Activated naive CD4-positive, alpha-beta T cell treated with anti-CD3 and anti-CD28 coated beads, Interleukin-2, amount 50 U/mL, for 16 hours (primary cell): ENCODE data around the gene CMIP.

Experiments
- DNase-seq: peaks from one replicate; pipeline ENCODE4 v3.0.0-alpha.2; 2020

The CMIP gene

GRCh38 chr16:81539759-81540472, 95.3 kb downstream of the CMIP start:
- DNase-seq: no peak

- DNase-seq: no peak
Observed at GRCh38 chr16:81541314-81541713, 96.7 kb downstream of the CMIP start.

- DNase-seq: no peak
Observed at GRCh38 chr16:81542609-81543570, 98.3 kb downstream of the CMIP start.

- DNase-seq: no peak
Observed at GRCh38 chr16:81543571-81543970, 99.0 kb downstream of the CMIP start.

DNA sequence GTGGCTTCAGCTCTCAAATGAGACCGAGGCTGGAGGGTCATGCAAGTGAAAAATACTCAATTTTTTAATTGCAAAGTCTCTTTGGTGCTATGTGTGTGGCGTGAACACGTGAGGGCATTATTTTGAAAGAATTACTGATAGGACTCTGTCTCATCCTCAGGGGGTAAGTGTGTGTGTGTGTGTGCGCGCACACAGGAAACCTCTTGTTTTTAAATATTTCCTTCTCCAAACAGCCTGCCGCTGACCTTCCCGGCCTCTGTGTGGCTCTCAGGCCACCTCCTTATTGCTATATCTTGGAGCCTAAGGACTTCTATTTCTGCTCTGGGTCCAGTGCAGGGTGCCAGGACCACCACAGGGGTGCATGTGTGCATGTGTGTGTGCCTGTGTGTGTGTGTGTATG, 99.7 kb downstream of the CMIP start:
- no peak for DNase-seq

DNA sequence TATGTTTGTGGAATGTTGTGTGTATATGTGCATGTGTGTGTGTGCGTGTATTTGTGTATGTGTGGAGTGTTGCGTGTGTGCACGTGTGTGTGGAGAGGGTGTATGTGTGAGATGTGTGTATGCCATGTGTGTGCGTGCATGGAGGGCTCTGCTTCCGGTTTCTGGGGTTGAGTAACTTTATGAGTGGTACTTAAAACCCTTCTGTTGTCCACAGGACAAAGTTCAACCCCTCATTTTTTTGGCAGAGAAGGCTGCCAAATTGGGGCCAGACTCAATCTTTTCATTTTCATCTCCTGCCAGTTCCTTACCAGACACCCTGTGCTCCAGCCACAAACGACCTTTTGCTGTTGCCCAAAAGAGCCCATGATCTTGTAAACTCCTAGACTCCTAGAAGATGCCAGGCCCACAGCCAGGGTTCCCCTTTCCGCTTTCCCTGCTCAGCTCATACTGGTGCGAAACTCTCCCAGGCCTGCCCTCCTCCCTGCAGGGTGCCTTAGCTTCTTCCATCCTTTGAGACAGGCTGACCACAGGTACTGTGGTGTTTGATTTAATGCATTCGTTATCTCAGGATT, 100.2 kb downstream of the CMIP start:
- DNase-seq: no peak

- no peak for DNase-seq
Observed at GRCh38 chr16:81545470-81546250, 101.1 kb downstream of the CMIP start.

DNA sequence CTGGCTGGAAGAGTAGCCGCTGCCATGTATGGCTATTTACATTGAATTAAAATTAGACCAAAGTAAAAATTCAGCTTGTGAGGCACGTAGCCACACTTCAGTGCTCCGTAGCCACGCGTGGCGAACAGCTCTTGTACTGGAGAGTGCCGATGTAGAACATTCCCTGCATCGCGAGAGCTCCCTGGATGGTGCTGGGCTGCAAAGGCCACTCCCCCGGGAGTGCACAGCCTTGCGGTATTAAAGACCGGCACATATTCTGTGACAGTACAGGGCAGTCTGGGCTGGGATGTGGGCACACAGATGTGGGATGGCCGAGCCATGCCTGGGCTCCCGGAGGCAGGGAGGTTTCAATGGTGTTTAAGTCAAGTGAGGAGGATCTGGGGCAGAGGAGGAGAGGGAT, 102.2 kb downstream of the CMIP start:
- no peak for DNase-seq

DNA sequence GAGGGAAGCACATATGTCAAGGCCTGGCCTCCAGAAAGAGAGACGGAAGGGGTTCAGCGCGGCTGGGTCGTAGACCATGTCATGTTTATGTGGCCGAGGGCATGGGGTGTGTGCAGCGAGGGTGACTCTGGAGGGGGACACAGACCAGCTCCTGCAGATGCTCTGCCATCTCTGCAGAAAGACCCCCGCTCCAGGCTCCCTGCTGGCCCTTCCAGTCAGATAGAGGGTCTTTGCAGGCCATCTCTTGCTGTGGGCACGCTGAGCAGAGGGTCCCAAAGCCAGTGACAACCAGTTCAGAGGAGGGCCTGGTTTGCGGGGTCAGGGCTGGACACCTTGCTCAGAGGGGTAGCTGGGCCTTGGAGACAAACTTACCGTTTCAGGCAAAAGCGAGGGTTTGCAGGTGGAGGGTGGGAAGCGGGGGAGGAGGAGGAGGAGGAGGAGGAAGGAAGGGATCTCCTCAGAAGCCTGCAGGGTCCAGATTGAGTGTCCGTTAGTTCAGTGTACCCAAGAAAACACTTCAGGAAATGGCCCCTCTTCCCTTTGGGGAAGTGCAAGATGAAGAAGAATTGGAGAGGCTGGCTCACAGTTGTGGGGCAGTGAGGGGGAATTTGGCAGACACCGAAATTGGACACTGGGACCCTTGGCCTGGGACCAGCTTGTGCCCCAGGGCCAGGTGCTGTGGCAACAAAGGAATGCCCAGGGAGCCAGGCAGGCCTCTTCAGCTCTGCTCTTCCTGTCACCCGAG, 102.8 kb downstream of the CMIP start:
- DNase-seq: no peak

DNA sequence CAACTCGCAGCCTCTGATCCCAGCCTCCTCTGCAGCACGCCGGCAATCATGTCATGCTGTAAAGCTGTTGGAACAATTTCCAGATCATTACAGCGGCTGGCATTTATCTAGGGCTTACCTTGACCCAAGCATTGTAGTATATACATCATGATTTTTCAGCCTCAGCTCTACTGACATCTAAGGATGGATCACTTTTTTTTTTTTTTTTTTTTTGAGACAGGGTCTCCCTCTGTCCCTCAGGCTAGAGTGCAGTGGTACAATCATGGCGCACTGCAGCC, 103.3 kb downstream of the CMIP start:
- DNase-seq: no peak

DNA sequence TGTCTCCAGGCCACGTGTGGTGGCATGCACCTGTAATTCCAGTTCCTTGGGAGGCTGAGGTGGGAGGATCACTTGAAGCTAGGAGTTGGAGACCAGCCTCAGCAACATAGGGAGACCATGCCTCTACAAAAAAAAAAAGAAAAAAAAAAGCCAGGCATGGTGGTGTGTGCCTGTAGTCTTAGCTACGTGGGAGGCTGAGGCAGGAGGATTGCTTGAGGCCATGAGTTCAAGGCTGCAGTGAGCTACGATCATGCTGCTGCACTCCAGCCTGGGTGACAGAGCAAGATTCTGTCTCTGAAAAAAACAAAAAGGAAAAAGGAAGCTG, 103.9 kb downstream of the CMIP start:
- no peak for DNase-seq

DNA sequence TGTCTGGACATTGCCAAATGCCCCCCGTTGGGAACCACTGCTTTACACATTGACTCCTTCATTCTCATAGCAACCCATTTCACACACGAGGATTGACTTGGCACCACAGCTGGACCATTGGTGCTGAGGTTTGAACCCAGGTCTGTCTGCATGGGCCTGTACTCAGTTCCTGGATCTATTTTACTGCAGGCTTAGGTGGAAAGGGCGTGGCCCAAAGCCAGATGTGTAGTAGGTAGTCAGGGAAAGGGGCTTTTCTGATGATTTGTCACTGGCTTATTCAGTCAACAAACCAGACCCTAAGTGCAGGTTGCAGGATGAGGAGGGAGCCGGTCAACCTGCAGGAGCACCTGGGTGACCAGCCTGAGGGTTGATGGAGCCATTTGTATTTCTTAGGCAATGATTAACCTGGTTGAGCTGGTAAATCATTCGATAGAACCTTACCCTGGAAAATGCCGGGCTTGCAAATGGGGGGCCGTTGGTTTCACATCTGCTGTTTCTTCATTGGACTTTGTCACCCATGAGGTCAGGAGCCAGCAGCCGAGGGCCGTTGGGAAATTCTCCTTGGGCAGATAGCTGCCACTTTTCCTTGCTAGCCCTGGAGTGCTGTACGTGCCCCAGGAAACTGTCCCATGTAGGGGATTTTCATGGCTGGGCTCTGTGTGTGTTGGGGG, 104.4 kb downstream of the CMIP start:
- DNase-seq: no peak

- no peak for DNase-seq
Observed at GRCh38 chr16:81549547-81550431, 105.2 kb downstream of the CMIP start.

- no peak for DNase-seq
Observed at GRCh38 chr16:81550432-81550808, 105.8 kb downstream of the CMIP start.

- DNase-seq: no peak
Observed at GRCh38 chr16:81551151-81551808, 106.7 kb downstream of the CMIP start.

DNA sequence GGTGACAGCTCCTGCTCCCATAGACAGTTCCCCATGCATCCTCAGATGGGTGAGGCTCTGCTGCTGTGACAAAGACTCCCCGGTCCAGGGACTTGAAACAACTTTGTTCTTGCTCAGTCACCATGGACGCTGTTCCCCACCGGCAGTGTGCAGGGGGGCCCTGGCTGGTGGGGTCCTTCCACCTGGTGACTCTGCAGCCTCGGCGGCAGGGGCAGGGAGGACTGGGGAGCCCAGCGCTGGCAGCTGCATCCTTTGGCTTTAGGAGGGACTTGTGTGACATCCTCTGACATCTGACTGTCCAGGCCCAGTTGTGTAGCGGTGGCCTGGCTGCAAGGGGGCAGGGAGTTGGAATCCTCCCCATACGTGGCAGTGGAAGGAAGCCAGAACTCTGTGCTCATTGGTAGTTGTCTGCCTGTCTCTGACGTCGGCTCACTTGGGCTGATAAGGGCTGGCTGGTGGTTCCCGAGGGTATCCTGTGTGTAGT, 107.3 kb downstream of the CMIP start:
- no peak for DNase-seq

- DNase-seq: no peak
Observed at GRCh38 chr16:81552743-81553079, 108.1 kb downstream of the CMIP start.

DNA sequence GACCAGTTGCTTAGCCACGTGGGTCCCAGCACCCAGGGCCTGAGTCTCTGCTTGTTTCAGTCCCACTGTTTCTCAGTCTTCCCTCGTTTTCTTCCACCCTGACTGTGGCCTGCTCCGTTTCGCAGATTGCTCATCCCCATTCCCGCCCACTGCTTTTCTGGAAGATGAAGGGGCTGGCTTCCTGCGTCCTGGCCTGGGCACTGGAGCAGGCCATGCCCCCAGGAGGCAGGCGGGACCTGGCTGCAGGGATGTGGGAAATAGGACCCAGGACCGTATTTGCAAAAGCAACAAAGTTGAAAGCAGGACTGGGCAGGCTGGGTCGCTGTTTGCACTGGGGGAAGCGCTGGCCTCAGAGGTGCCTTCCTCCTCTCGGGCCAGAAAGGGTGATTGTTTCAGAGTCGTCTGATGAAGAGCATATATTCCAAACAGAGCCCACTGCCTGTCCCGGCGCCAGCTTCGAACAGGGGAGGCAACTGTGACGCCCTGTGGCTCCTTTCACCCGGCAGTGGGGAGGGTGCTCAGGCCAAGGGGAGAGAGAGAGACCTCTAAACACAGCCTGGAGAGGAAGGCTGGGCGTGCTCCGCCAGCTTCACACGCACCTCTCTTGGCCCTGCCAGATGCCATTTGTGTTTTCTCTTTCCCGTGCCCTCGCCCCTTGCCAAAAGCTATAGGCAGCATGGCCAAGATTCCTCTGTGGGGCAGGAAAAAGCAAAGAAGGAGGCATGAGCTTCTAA, 108.6 kb downstream of the CMIP start:
- no peak for DNase-seq

DNA sequence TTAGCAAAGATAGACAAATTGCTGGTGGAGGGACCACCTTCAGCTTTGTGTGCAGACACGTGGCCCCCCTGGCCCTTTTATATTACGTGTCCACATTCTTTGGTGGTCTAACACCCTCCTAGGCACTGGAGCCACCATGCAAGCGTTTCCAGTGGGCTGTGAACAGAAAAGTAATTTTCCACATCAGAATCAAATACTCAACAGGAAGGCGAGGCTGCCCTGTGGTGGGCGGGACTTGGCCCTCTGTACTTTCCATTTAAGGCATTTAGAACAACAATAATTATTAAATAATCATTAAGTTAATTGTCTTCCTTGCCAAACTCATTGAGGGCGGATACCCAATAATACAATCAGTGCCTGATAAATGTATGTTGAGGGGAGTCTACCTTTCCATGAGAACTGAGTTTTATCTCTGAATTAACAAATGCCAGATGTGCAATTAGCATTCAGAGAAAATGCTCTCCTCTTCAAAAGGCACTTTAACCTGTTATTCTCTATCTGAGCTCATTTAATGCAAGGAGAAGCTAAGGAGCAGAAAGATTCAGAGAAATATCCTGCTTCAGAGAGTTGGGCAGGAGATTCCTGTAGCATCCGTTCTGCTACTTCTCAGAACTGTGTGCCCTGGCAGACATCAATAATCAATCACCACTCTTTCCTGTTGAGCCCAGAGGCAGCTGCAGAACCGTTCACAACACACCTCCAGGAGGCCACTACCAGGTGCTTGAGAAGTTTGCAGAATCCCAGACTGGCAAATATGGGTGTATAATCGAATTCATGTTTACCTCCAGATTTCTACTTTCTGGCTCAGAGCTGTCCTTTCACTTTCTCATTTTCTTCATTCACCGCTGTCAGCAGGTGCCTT, 109.4 kb downstream of the CMIP start:
- DNase-seq: no peak
